Measurements from ENCODE around the gene NEK11. TPM values are rescaled to one million over a fixed set of nuclear protein-coding genes. Genes with fewer than 3 reads are reported as not detected.

The NEK11 gene
- total RNA-seq, 1 donor from 2014 or later = 3.8 TPM

DNA sequence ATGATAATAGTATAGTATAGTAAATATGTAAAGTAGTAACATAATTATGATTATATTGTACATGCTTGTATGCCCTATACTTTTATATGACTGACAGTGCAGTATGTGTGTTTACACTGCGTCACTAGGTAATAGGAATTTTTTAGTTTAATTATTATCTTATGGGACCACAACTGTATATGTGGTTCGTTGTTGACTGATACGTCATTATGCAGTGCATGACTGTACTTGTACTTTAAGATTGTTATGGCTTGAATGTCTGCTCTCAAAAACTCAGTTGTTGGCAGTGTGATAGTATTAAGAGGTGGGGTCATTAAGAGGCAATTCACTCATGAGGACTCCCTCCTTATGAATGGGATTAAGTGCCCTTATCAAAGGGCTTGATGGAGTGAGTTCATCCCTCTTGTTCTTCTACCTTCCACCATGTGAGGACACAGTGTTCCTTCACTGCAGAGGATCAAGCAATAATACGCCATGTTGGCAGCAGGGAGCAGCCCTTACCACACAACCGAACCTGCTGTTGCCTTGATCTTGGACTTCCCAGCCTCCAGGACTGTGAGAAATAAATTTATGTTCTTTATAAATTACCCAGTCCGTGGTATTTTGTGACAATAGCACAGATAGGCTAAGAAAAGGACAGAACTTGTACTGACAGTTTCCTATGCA, 152.2 kb downstream of the NEK11 start:
- intact Hi-C loops (cut with DNase I) = no loop called here
- H3K27ac ChIP-seq = no peak overlapping the region
- ATAC-seq (no peak), DNase-seq (no peak)
- H3K27me3 ChIP-seq = no peaks in the 10 kb centered on the region
- no peaks in the 10 kb centered on the region for H3K9me3 ChIP-seq
- no peak overlapping the region for H3K4me3 ChIP-seq
- no peaks in the 10 kb centered on the region for H3K4me1 ChIP-seq
- TF ChIP-seq, protein P1, sequence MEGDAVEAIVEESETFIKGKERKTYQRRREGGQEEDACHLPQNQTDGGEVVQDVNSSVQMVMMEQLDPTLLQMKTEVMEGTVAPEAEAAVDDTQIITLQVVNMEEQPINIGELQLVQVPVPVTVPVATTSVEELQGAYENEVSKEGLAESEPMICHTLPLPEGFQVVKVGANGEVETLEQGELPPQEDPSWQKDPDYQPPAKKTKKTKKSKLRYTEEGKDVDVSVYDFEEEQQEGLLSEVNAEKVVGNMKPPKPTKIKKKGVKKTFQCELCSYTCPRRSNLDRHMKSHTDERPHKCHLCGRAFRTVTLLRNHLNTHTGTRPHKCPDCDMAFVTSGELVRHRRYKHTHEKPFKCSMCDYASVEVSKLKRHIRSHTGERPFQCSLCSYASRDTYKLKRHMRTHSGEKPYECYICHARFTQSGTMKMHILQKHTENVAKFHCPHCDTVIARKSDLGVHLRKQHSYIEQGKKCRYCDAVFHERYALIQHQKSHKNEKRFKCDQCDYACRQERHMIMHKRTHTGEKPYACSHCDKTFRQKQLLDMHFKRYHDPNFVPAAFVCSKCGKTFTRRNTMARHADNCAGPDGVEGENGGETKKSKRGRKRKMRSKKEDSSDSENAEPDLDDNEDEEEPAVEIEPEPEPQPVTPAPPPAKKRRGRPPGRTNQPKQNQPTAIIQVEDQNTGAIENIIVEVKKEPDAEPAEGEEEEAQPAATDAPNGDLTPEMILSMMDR (IDR thresholded peaks at IDR 0.05) = no peak
- H3K36me3 ChIP-seq = no peaks in the 10 kb centered on the region

DNA sequence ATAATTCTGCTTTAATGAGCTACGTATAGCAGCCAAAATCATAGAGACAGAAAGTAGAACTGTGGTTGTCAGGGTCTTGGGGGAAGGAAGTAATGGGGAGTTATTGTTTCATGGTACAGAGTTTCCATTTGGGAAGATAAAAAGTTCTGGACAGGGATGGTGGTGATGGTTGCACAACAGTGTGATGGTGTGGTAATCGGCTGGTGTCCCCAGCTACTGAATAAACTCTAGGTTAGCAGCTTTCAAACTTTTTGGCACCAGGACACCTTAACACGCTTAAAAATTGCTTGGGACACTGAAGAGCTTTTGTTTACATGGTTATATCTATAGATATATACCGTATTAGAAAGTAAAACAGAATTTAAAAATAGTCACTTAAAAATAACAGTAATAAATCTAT, 166.0 kb downstream of the NEK11 start:
- DNase-seq (no peak), ATAC-seq (no peak)
- Histone ChIP-seq H3K36me3 (no peaks in the 10 kb centered on the region), H3K27ac (no peak overlapping the region), H3K27me3 (no peaks in the 10 kb centered on the region), H3K4me3 (no peak overlapping the region), H3K4me1 (no peaks in the 10 kb centered on the region), H3K9me3 (no peaks in the 10 kb centered on the region)
- intact Hi-C loops (cut with DNase I) = no loop called here
- TF ChIP-seq, protein P1 (IDR thresholded peaks at IDR 0.05) = no peak

DNA sequence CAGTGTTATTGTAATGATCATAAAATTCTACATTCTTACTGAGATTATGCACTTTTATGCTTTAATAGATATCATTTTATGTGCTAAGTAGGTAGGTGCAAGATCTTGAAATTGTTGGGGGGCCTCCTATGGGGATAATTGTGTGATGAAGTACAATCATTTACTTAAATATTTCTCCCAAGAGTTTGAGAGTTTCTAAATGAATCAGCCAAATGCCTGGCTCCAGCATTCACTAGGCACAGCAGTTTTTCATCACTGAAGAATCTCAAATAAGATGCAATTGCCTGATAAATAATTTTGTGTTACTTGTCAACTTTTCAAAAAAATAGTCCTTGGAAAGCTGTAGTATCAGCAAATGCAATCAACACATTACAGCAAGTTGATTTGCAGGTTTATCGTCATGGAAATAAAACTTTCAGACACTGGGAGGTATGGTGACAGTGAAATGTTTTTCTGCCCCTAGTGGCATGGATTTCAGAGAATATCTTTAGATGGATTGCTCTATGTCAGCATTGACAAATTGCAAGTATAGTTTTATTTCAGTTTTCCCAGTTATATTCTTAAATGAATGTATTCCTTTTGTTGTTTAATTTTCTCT, 167.1 kb downstream of the NEK11 start:
- no peak overlapping the region for H3K4me3 ChIP-seq
- TF ChIP-seq, protein P1 (IDR thresholded peaks at IDR 0.05) = no peak
- ATAC-seq = no peak
- H3K27me3 ChIP-seq = no peaks in the 10 kb centered on the region
- no peaks in the 10 kb centered on the region for H3K9me3 ChIP-seq
- intact Hi-C loops (cut with DNase I) = no loop called here
- no peak for DNase-seq
- no peaks in the 10 kb centered on the region for H3K36me3 ChIP-seq
- no peak overlapping the region for H3K27ac ChIP-seq
- no peaks in the 10 kb centered on the region for H3K4me1 ChIP-seq

DNA sequence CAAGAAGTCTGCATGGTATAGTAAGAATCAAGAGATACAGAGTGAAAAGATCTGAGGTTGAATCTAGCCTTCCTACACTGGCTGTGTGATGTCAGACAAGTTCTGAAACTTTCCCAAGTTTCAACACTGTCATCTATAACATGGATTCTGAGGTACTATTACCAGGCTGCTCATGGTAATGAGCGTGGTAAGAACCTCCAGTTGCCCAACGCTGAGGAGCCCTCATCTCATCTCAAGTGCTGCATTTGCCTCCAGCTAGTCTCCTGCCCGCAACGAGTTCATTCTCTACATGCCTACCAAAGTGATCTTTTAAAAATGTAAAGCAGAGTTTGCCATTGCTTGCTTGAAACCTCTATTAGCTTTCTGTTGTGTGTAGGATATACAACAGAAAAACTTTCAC, 168.1 kb downstream of the NEK11 start:
- TF ChIP-seq, protein P1 (IDR thresholded peaks at IDR 0.05) = no peak
- Histone ChIP-seq H3K9me3 (no peaks in the 10 kb centered on the region), H3K36me3 (no peaks in the 10 kb centered on the region), H3K27me3 (no peaks in the 10 kb centered on the region), H3K4me3 (no peak overlapping the region), H3K4me1 (no peaks in the 10 kb centered on the region), H3K27ac (no peak overlapping the region)
- ATAC-seq = no peak
- DNase-seq = no peak
- intact Hi-C loops (cut with DNase I) = no loop called here

DNA sequence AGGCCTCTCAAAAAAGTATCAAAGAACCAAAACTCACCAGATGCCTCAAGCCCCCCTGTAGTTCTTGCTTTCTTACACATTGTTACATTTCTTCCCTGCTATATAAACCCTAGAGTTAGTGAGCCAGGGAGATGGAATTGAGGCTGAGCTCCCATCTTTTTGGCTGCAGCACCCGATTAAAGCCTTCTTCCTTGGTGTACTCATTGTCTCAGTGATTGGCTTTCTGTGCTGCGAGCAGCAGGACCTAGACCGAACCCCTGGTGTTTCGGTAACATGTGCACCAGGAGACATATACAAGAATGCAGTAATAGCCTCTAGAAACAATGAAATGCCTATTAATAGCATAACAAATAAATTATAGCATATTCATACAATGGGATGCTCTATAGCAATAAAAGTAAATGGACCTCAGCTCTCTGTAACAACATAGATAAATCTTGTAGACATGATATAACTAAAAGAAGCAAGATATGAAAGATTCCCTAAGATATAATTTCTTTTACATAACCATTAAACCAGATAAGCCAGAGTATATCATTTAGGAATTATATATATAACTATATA, 174.0 kb downstream of the NEK11 start:
- Histone ChIP-seq H3K4me3 (no peak overlapping the region), H3K27me3 (no peaks in the 10 kb centered on the region), H3K36me3 (no peaks in the 10 kb centered on the region), H3K9me3 (no peaks in the 10 kb centered on the region), H3K4me1 (no peaks in the 10 kb centered on the region), H3K27ac (no peak overlapping the region)
- intact Hi-C loops (cut with DNase I) = no loop called here
- DNase-seq (no peak), ATAC-seq (no peak)
- TF ChIP-seq, protein P1 (IDR thresholded peaks at IDR 0.05) = no peak

All from upper lobe of right lung (tissue), 1 donor.